ENCODE measurements around the gene ZNG1F. TPM values are rescaled to one million over a fixed set of nuclear protein-coding genes. Genes with fewer than 3 reads are reported as not detected.
"Not testable (repeated sequence)": the region's sequence is repeated elsewhere in the genome, so short reads cannot be mapped to it uniquely, and the experiment has no call there.

The ZNG1F gene
- total and polyA plus RNA-seq, 2 experiments from 2014 or later = 13.3 to 14.0 TPM

GRCh38 chr9:41219831-41220230 is 30.7 kb upstream of the ZNG1F start:
- H3K4me3 ChIP-seq; H3K27me3 Mint-ChIP-seq (ENCODE audit: insufficient read depth, low read depth, poor library complexity); H3K27ac Mint-ChIP-seq; H3F3A ChIP-seq (replicated peaks; ENCODE audit: low read depth); H4K20me1 ChIP-seq (replicated peaks; ENCODE audit: insufficient read depth); H3K4me1 ChIP-seq (ENCODE audit: insufficient read depth); H3K4me2 ChIP-seq; H3K4me3 Mint-ChIP-seq; H2AFZ ChIP-seq; H3K36me3 Mint-ChIP-seq (ENCODE audit: low read depth); H3K27ac ChIP-seq (ENCODE audit: low read depth); DNase-seq (ENCODE audit: low spot score); H3K9me3 Mint-ChIP-seq; H3K9me2 ChIP-seq (ENCODE audit: insufficient read depth); ATAC-seq; H3K79me2 ChIP-seq (replicated peaks; ENCODE audit: insufficient read depth); H3K4me1 Mint-ChIP-seq; H3K27me3 ChIP-seq (ENCODE audit: insufficient read depth); H3K36me3 ChIP-seq (ENCODE audit: insufficient read depth): not testable (repeated sequence)

GRCh38 chr9:41188439-41188838 is 678 bp downstream of the ZNG1F start:
- H3K36me3 ChIP-seq (ENCODE audit: insufficient read depth); H3K4me3 ChIP-seq; H3K9me2 ChIP-seq (ENCODE audit: insufficient read depth); H3K4me1 ChIP-seq (ENCODE audit: insufficient read depth); H3K27me3 Mint-ChIP-seq (ENCODE audit: insufficient read depth, low read depth, poor library complexity); H2AFZ ChIP-seq; DNase-seq (ENCODE audit: low spot score); ATAC-seq; H3K9me3 Mint-ChIP-seq; H3K27ac Mint-ChIP-seq; H3K79me2 ChIP-seq (replicated peaks; ENCODE audit: insufficient read depth); H3K36me3 Mint-ChIP-seq (ENCODE audit: low read depth); H3K27me3 ChIP-seq (ENCODE audit: insufficient read depth); H3K4me2 ChIP-seq; H3K4me3 Mint-ChIP-seq; H3K27ac ChIP-seq (ENCODE audit: low read depth); H3K4me1 Mint-ChIP-seq; H3F3A ChIP-seq (replicated peaks; ENCODE audit: low read depth); H4K20me1 ChIP-seq (replicated peaks; ENCODE audit: insufficient read depth): not testable (repeated sequence)

- not testable (repeated sequence) for H3K27ac Mint-ChIP-seq; H2AFZ ChIP-seq; H3K4me1 Mint-ChIP-seq; H3K4me1 ChIP-seq (ENCODE audit: insufficient read depth); H3K36me3 ChIP-seq (ENCODE audit: insufficient read depth); DNase-seq (ENCODE audit: low spot score); H3K9me3 Mint-ChIP-seq; H3K9me2 ChIP-seq (ENCODE audit: insufficient read depth); H4K20me1 ChIP-seq (replicated peaks; ENCODE audit: insufficient read depth); H3K4me2 ChIP-seq; H3F3A ChIP-seq (replicated peaks; ENCODE audit: low read depth); H3K4me3 ChIP-seq; H3K36me3 Mint-ChIP-seq (ENCODE audit: low read depth); H3K79me2 ChIP-seq (replicated peaks; ENCODE audit: insufficient read depth); H3K27me3 ChIP-seq (ENCODE audit: insufficient read depth); H3K27me3 Mint-ChIP-seq (ENCODE audit: insufficient read depth, low read depth, poor library complexity); H3K4me3 Mint-ChIP-seq; ATAC-seq; H3K27ac ChIP-seq (ENCODE audit: low read depth)
These were observed 14.1 kb downstream of the ZNG1F start for GRCh38 chr9:41174994-41175393.

GRCh38 chr9:41150116-41150515 is 39.0 kb downstream of the ZNG1F start:
- H3K4me2 ChIP-seq; ATAC-seq; H4K20me1 ChIP-seq (replicated peaks; ENCODE audit: insufficient read depth); H3K27ac Mint-ChIP-seq; DNase-seq (ENCODE audit: low spot score); H3K9me2 ChIP-seq (ENCODE audit: insufficient read depth); H3K9me3 Mint-ChIP-seq; H2AFZ ChIP-seq; H3K27ac ChIP-seq (ENCODE audit: low read depth); H3F3A ChIP-seq (replicated peaks; ENCODE audit: low read depth); H3K4me1 ChIP-seq (ENCODE audit: insufficient read depth); H3K27me3 Mint-ChIP-seq (ENCODE audit: insufficient read depth, low read depth, poor library complexity); H3K4me1 Mint-ChIP-seq; H3K36me3 Mint-ChIP-seq (ENCODE audit: low read depth); H3K4me3 ChIP-seq; H3K79me2 ChIP-seq (replicated peaks; ENCODE audit: insufficient read depth); H3K27me3 ChIP-seq (ENCODE audit: insufficient read depth); H3K36me3 ChIP-seq (ENCODE audit: insufficient read depth); H3K4me3 Mint-ChIP-seq: not testable (repeated sequence)

GRCh38 chr9:41141878-41142277 is 47.2 kb downstream of the ZNG1F start:
- not testable (repeated sequence) for H3K4me3 Mint-ChIP-seq; H3K27ac Mint-ChIP-seq; H3K27ac ChIP-seq (ENCODE audit: low read depth); H3K9me2 ChIP-seq (ENCODE audit: insufficient read depth); H3K27me3 ChIP-seq (ENCODE audit: insufficient read depth); H3F3A ChIP-seq (replicated peaks; ENCODE audit: low read depth); H3K36me3 ChIP-seq (ENCODE audit: insufficient read depth); H4K20me1 ChIP-seq (replicated peaks; ENCODE audit: insufficient read depth); H3K9me3 Mint-ChIP-seq; H3K4me1 Mint-ChIP-seq; H3K36me3 Mint-ChIP-seq (ENCODE audit: low read depth); H3K79me2 ChIP-seq (replicated peaks; ENCODE audit: insufficient read depth); H3K4me2 ChIP-seq; H2AFZ ChIP-seq; H3K4me1 ChIP-seq (ENCODE audit: insufficient read depth); H3K27me3 Mint-ChIP-seq (ENCODE audit: insufficient read depth, low read depth, poor library complexity); DNase-seq (ENCODE audit: low spot score); H3K4me3 ChIP-seq; ATAC-seq

- H3K9me3 Mint-ChIP-seq; H3K4me2 ChIP-seq; H3K4me3 ChIP-seq; H3K36me3 Mint-ChIP-seq (ENCODE audit: low read depth); ATAC-seq; H3K4me1 ChIP-seq (ENCODE audit: insufficient read depth); H3F3A ChIP-seq (replicated peaks; ENCODE audit: low read depth); H2AFZ ChIP-seq; DNase-seq (ENCODE audit: low spot score); H3K27ac Mint-ChIP-seq; H3K79me2 ChIP-seq (replicated peaks; ENCODE audit: insufficient read depth); H3K27ac ChIP-seq (ENCODE audit: low read depth); H4K20me1 ChIP-seq (replicated peaks; ENCODE audit: insufficient read depth); H3K4me3 Mint-ChIP-seq; H3K4me1 Mint-ChIP-seq; H3K9me2 ChIP-seq (ENCODE audit: insufficient read depth); H3K27me3 Mint-ChIP-seq (ENCODE audit: insufficient read depth, low read depth, poor library complexity); H3K36me3 ChIP-seq (ENCODE audit: insufficient read depth): not testable (repeated sequence)
- peaks cover 23% of the 10 kb centered on the region for H3K27me3 ChIP-seq (ENCODE audit: insufficient read depth)
These were observed 60.5 kb downstream of the ZNG1F start, which contains the start of gene FOXD4L6 for GRCh38 chr9:41128581-41128980. Gene FOXD4L6 (minus strand): TSS chr9:41128681. CDS start chr9:41128383, 298 bp downstream.

Measured in GM23338 (cell line).